Measurements from ENCODE around the gene STK39. TPM values are rescaled to one million over a fixed set of nuclear protein-coding genes. Genes with fewer than 3 reads are reported as not detected.
"Not testable (repeated sequence)": the region's sequence is repeated elsewhere in the genome, so short reads cannot be mapped to it uniquely, and the experiment has no call there.

Gene STK39
- total RNA-seq, 3 donors from 2014 or later = 36.4 to 57.5 (median 52.5) TPM

- H3K4me3 ChIP-seq = no peak overlapping the region
- no peaks in the 10 kb centered on the region for H3K36me3 ChIP-seq (ENCODE audit: low read depth)
- DNase-seq = no peak
- no peaks in the 10 kb centered on the region for H3K4me1 ChIP-seq (ENCODE audit: low read depth)
- no peak for TF ChIP-seq CTCF (IDR thresholded peaks at IDR 0.05)
- H3K9me3 ChIP-seq = no peaks in the 10 kb centered on the region
- ATAC-seq = no peak
- intact Hi-C loops (cut with DNase I, micrococcal nuclease) = loop anchor here in 1 of 2 donors (10.0 kb wide), 1 partner anchor 199 kb away; no protein-coding TSS in a partner anchor
Observed at GRCh38 chr2:168135630-168136029, 111.8 kb downstream of the STK39 start.

- H3K36me3 ChIP-seq (ENCODE audit: low read depth) = no peaks in the 10 kb centered on the region
- intact Hi-C loops (cut with DNase I, micrococcal nuclease) = loop anchor here in 1 of 2 donors (10.0 kb wide), 1 partner anchor 200 kb away; no protein-coding TSS in a partner anchor
- no peak for TF ChIP-seq CTCF (IDR thresholded peaks at IDR 0.05)
- DNase-seq (no peak), ATAC-seq (no peak)
- no peak overlapping the region for H3K4me3 ChIP-seq
- H3K4me1 ChIP-seq (ENCODE audit: low read depth) = no peaks in the 10 kb centered on the region
- H3K9me3 ChIP-seq = no peaks in the 10 kb centered on the region
Observed at GRCh38 chr2:168135121-168135520, 112.3 kb downstream of the STK39 start.

- no peak for TF ChIP-seq CTCF (IDR thresholded peaks at IDR 0.05)
- Histone ChIP-seq H3K4me1 (ENCODE audit: low read depth) (no peaks in the 10 kb centered on the region), H3K9me3 (no peaks in the 10 kb centered on the region), H3K4me3 (no peak overlapping the region), H3K36me3 (ENCODE audit: low read depth) (no peaks in the 10 kb centered on the region)
- intact Hi-C loops (cut with DNase I, micrococcal nuclease) = loop anchor here in 1 of 2 donors (10.0 kb wide), 1 partner anchor 200 kb away; no protein-coding TSS in a partner anchor
- no peak for DNase-seq
- no peak for ATAC-seq
Observed at GRCh38 chr2:168134485-168134884, 112.9 kb downstream of the STK39 start.

GRCh38 chr2:168132389-168132788 is 115.0 kb downstream of the STK39 start:
- no peaks in the 10 kb centered on the region for H3K9me3 ChIP-seq
- no peaks in the 10 kb centered on the region for H3K36me3 ChIP-seq (ENCODE audit: low read depth)
- H3K4me1 ChIP-seq (ENCODE audit: low read depth) = no peaks in the 10 kb centered on the region
- no peak overlapping the region for H3K4me3 ChIP-seq
- no peak for DNase-seq
- intact Hi-C loops (cut with DNase I, micrococcal nuclease) = loop anchor here in 1 of 2 donors (10.0 kb wide), 1 partner anchor 202 kb away; no protein-coding TSS in a partner anchor
- TF ChIP-seq CTCF (IDR thresholded peaks at IDR 0.05) = no peak
- ATAC-seq = no peak

GRCh38 chr2:168130346-168130745 is 117.0 kb downstream of the STK39 start:
- no peak for TF ChIP-seq CTCF (IDR thresholded peaks at IDR 0.05)
- ATAC-seq = no peak
- intact Hi-C loops (cut with DNase I, micrococcal nuclease) = loop anchor here in 1 of 2 donors (10.0 kb wide), 1 partner anchor 204 kb away; no protein-coding TSS in a partner anchor

GRCh38 chr2:168127371-168127770 is 120.0 kb downstream of the STK39 start:
- intact Hi-C loops (cut with DNase I, micrococcal nuclease) = no loop called here
- no peak for TF ChIP-seq CTCF (IDR thresholded peaks at IDR 0.05)
- no peak for DNase-seq
- no peak overlapping the region for H3K4me3 ChIP-seq
- H3K4me1 ChIP-seq (ENCODE audit: low read depth) = no peaks in the 10 kb centered on the region
- ATAC-seq = no peak
- no peaks in the 10 kb centered on the region for H3K9me3 ChIP-seq
- H3K36me3 ChIP-seq (ENCODE audit: low read depth) = no peaks in the 10 kb centered on the region

More at GRCh38 chr2:168130346-168130745, 117.0 kb downstream of the STK39 start:
- no peaks in the 10 kb centered on the region for H3K4me1 ChIP-seq (ENCODE audit: low read depth)
- no peaks in the 10 kb centered on the region for H3K9me3 ChIP-seq
- H3K4me3 ChIP-seq = no peak overlapping the region
- DNase-seq = no peak
- no peaks in the 10 kb centered on the region for H3K36me3 ChIP-seq (ENCODE audit: low read depth)

GRCh38 chr2:168122210-168122609 is 125.2 kb downstream of the STK39 start:
- H3K9me3 ChIP-seq; H3K4me3 ChIP-seq; H3K4me1 ChIP-seq (ENCODE audit: low read depth); DNase-seq; intact Hi-C loops (cut with DNase I, micrococcal nuclease); ATAC-seq; H3K36me3 ChIP-seq (ENCODE audit: low read depth): not testable (repeated sequence)

All from mucosa of descending colon (tissue), 3 donors.